DOHH2 (cell line): ENCODE data around the gene ILK.

Experiments used
- EZH2phosphoT487 ChIP-seq: fragments of 200-600 bp; sonication (generic); IDR thresholded peaks from 2 replicates; pipeline ENCODE4 v1.6.1; 2017; ENCODE audit warnings: borderline replicate concordance, mild to moderate bottlenecking, antibody characterized with exemption, low read length, moderate library complexity, mixed read lengths
- TF ChIP-seq, protein P1 (sequence below): fragments of 200-600 bp; sonication (generic); IDR thresholded peaks from one replicate; pipeline ENCODE4 v1.5.1; 2014; ENCODE audit warnings: antibody characterized with exemption, mild to moderate bottlenecking, low read depth, low read length; ENCODE audit not compliant: poor library complexity, severe bottlenecking

DNA sequence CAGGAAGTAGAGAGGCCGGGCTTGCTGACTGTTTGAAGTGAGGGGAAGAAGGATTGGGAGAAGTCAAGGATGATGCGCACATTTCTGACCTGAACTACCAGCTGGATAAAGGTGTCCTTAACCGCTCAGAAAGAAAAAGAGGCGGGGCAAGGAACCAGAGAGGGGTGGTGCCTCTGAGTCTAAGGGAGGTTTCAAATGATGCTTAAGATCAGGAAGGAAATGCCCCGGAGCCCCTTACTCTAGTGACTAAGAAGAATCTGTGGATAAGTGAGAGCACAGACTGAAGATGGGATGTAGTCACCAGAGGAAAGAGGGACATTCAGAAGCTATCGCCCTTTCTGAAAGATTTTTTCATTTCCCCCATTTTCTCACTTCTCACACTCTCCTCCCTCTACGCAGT lies 39.4 kb downstream of the ILK start:
- TF ChIP-seq, protein P1, sequence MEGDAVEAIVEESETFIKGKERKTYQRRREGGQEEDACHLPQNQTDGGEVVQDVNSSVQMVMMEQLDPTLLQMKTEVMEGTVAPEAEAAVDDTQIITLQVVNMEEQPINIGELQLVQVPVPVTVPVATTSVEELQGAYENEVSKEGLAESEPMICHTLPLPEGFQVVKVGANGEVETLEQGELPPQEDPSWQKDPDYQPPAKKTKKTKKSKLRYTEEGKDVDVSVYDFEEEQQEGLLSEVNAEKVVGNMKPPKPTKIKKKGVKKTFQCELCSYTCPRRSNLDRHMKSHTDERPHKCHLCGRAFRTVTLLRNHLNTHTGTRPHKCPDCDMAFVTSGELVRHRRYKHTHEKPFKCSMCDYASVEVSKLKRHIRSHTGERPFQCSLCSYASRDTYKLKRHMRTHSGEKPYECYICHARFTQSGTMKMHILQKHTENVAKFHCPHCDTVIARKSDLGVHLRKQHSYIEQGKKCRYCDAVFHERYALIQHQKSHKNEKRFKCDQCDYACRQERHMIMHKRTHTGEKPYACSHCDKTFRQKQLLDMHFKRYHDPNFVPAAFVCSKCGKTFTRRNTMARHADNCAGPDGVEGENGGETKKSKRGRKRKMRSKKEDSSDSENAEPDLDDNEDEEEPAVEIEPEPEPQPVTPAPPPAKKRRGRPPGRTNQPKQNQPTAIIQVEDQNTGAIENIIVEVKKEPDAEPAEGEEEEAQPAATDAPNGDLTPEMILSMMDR = no peak
- no peak for TF ChIP-seq EZH2phosphoT487
